CD8-positive, alpha-beta memory T cell (primary cell): Measurements from ENCODE around the gene CABCOCO1. TPM values are rescaled to one million over a fixed set of nuclear protein-coding genes. Genes with fewer than 3 reads are reported as not detected.

Source experiments
- CTCF ChIA-PET: fragments of 350-600 bp; sonication (Branson Sonifier 250); formaldehyde crosslinking; loops from one replicate; lab custom pipeline; 2021; ENCODE audit warnings: antibody characterized with exemption; lab: Charles Lee
- POLR2A ChIA-PET: fragments of 350-600 bp; sonication (Branson Sonifier 250); formaldehyde crosslinking; loops from one replicate; lab custom pipeline; 2021; ENCODE audit warnings: antibody characterized with exemption; lab: Charles Lee
- DNase-seq, 5 donors: peaks; one replicate each; pipeline versions ENCODE4 v3.0.0 to v3.0.0-alpha.2; 2020 to 2022; ENCODE audit warnings: mixed read lengths in 1 of 5
- H3K27ac ChIP-seq: one replicate; pipeline ENCODE4 v1.7.0; 2013; ENCODE audit warnings: low read depth, mild to moderate bottlenecking, low read length, moderate library complexity
- H3K27me3 ChIP-seq: 2 replicates; pipeline ENCODE4 v1.7.0; 2013; ENCODE audit warnings: low read length, mild to moderate bottlenecking; ENCODE audit not compliant: insufficient read depth, poor library complexity, severe bottlenecking
- H3K36me3 ChIP-seq: 2 replicates; pipeline ENCODE4 v1.7.0; 2013; ENCODE audit warnings: mild to moderate bottlenecking, low read length, moderate library complexity; ENCODE audit not compliant: insufficient read depth
- H3K4me1 ChIP-seq: 2 replicates; pipeline ENCODE4 v1.7.0; 2013; ENCODE audit warnings: mild to moderate bottlenecking, low read length, moderate library complexity; ENCODE audit not compliant: insufficient read depth
- H3K4me3 ChIP-seq: 2 replicates; pipeline ENCODE4 v1.7.0; 2013; ENCODE audit warnings: mild to moderate bottlenecking, low read length
- H3K9me3 ChIP-seq: 2 replicates; pipeline ENCODE4 v1.7.0; 2013; ENCODE audit warnings: mild to moderate bottlenecking, low read length
- H3K27ac Mint-ChIP-seq, 8 donors: one replicate each; pipeline ENCODE4 v1.8.0; 2020 to 2021; ENCODE audit warnings: mixed read lengths in 8 of 8, mild to moderate bottlenecking in 6 of 8, inconsistent platforms in 3 of 8, moderate library complexity in 3 of 8
- H3K27me3 Mint-ChIP-seq, 2 donors: one replicate each; pipeline ENCODE4 v1.8.0; 2020 to 2021; ENCODE audit warnings: mixed read lengths in 2 of 2, mild to moderate bottlenecking in 1 of 2, moderate library complexity in 1 of 2
- H3K36me3 Mint-ChIP-seq, 3 donors: one replicate each; pipeline ENCODE4 v1.8.0; 2020 to 2021; ENCODE audit warnings: mixed read lengths in 3 of 3, inconsistent platforms in 1 of 3, mild to moderate bottlenecking in 1 of 3
- H3K4me1 Mint-ChIP-seq, 3 donors: one replicate each; pipeline ENCODE4 v1.8.0; 2020 to 2021; ENCODE audit warnings: mixed read lengths in 3 of 3, inconsistent platforms in 1 of 3, mild to moderate bottlenecking in 1 of 3
- H3K4me3 Mint-ChIP-seq, 7 donors: one replicate each; pipeline ENCODE4 v1.8.0; 2020 to 2021; ENCODE audit warnings: mixed read lengths in 7 of 7, mild to moderate bottlenecking in 6 of 7, moderate library complexity in 4 of 7, inconsistent platforms in 2 of 7
- H3K9me3 Mint-ChIP-seq, 5 donors: one replicate each; pipeline ENCODE4 v1.8.0; 2020 to 2022; ENCODE audit warnings: mixed read lengths in 5 of 5, mild to moderate bottlenecking in 3 of 5, moderate library complexity in 2 of 5, inconsistent platforms in 1 of 5
- polyA plus RNA-seq: library from polyadenylated mRNA; unstranded; fragments of 300-500 nt; fragmentation: Illumina TruSeq; gene quantifications from one replicate; pipeline ENCODE4 v1.2.3, GENCODE V29; 2021
- total RNA-seq, 2 experiments: library from RNA; stranded (reverse); gene quantifications; one replicate each; pipeline ENCODE4 v1.2.3, GENCODE V29; 2021

The CABCOCO1 gene
- total and polyA plus RNA-seq, 3 experiments from 2014 or later = not detected

DNA sequence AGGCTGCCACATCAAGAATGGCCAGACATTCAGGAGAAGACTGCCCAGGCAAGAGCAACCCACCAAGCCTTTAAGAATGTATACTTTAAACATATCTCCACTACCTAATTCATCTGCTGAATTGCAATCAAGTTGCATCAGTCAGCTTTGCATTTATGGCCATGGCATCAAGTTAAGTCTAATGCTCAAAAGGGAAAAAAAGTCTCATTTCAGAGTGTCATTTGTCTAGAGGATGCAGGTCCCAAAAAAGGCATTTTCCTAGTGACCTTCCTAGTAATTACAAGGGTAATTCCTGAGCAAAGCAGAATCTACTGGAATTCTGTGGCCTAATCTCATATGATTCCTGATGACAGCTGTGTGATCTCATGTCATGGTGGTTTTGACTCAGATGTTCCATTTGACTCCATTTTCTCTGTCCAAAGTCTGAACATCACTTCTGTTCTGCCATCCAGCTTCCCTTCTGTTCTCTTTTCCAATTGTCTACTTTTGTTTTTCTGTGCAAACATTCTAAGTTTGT lies 7.3 kb upstream of the CABCOCO1 start:
- Mint-ChIP-seq H3K9me3 (no peaks in the 10 kb centered on the region), H3K27ac (peak overlapping the region in 1 of 8 donors; percentile 20), H3K4me1 (no peaks in the 10 kb centered on the region), H3K36me3 (no peaks in the 10 kb centered on the region), H3K27me3 (peaks cover 3 to 34% of the 10 kb centered on the region in 2 donors), H3K4me3 (no peak overlapping the region)
- no peak overlapping the region for H3K27ac ChIP-seq
- no peaks in the 10 kb centered on the region for H3K9me3 ChIP-seq
- CTCF ChIA-PET = no interaction called here
- no peak overlapping the region for H3K4me3 ChIP-seq
- H3K4me1 ChIP-seq = no peaks in the 10 kb centered on the region
- H3K27me3 ChIP-seq = no peaks in the 10 kb centered on the region
- DNase-seq = no peak
- no peaks in the 10 kb centered on the region for H3K36me3 ChIP-seq
- POLR2A ChIA-PET = no interaction called here

DNA sequence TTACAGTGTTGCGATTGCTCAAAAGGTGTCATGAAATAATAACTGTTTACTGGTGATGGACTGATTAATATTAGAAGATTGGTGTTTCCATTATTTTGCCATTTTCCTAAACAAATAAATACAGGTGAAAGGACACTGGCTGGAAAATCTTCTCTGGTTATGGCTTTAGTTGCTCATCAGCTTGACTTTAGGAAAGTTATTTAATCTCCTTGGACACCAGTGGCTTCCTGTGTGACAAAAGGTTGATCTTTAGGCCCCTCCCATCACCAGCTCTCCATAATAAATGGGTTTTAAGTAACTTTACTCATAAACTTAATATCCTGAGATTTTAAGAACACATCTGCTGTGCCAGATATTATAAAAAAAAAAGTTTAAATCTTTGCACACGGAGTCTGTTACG lies 737 bp downstream of the CABCOCO1 start:
- no peak overlapping the region for H3K4me3 Mint-ChIP-seq
- Histone ChIP-seq H3K4me3 (no peak overlapping the region), H3K27me3 (peaks cover 8% of the 10 kb centered on the region), H3K4me1 (no peaks in the 10 kb centered on the region), H3K27ac (no peak overlapping the region), H3K36me3 (no peaks in the 10 kb centered on the region), H3K9me3 (no peaks in the 10 kb centered on the region)
- H3K36me3 Mint-ChIP-seq = no peaks in the 10 kb centered on the region
- peaks cover 0 to 1% (median 0%) of the 10 kb centered on the region in 3 donors for H3K4me1 Mint-ChIP-seq
- ChIA-PET POLR2A (no interaction called here), CTCF (no interaction called here)
- H3K9me3 Mint-ChIP-seq = no peaks in the 10 kb centered on the region
- DNase-seq = no peak
- H3K27me3 Mint-ChIP-seq = peaks cover 15 to 43% of the 10 kb centered on the region in 2 donors
- no peak overlapping the region for H3K27ac Mint-ChIP-seq

- no peaks in the 10 kb centered on the region for H3K36me3 ChIP-seq
- POLR2A ChIA-PET = no interaction called here
- peaks cover 15 to 38% of the 10 kb centered on the region in 2 donors for H3K27me3 Mint-ChIP-seq
- CTCF ChIA-PET = no interaction called here
- H3K4me1 Mint-ChIP-seq = peaks cover 0 to 1% (median 0%) of the 10 kb centered on the region in 3 donors
- H3K9me3 ChIP-seq = no peaks in the 10 kb centered on the region
- H3K27ac ChIP-seq = no peak overlapping the region
- no peak for DNase-seq
- no peak overlapping the region for H3K27ac Mint-ChIP-seq
- no peak overlapping the region for H3K4me3 ChIP-seq
- no peaks in the 10 kb centered on the region for H3K4me1 ChIP-seq
- peaks cover 8% of the 10 kb centered on the region for H3K27me3 ChIP-seq
- no peak overlapping the region for H3K4me3 Mint-ChIP-seq
- H3K9me3 Mint-ChIP-seq = no peaks in the 10 kb centered on the region
- no peaks in the 10 kb centered on the region for H3K36me3 Mint-ChIP-seq
Measured at GRCh38 chr10:61664985-61665384, 2.3 kb downstream of the CABCOCO1 start.

GRCh38 chr10:61669161-61669725 lies 6.5 kb downstream of the CABCOCO1 start:
- Mint-ChIP-seq H3K9me3 (no peaks in the 10 kb centered on the region), H3K36me3 (no peaks in the 10 kb centered on the region), H3K27ac (no peak overlapping the region), H3K4me1 (no peaks in the 10 kb centered on the region), H3K27me3 (peaks cover 9 to 23% of the 10 kb centered on the region in 2 donors), H3K4me3 (no peak overlapping the region)
- Histone ChIP-seq H3K4me1 (no peaks in the 10 kb centered on the region), H3K27me3 (no peaks in the 10 kb centered on the region), H3K4me3 (no peak overlapping the region), H3K36me3 (no peaks in the 10 kb centered on the region), H3K9me3 (no peaks in the 10 kb centered on the region), H3K27ac (no peak overlapping the region)
- ChIA-PET CTCF (no interaction called here), POLR2A (no interaction called here)
- DNase-seq = no peak

- ChIA-PET POLR2A (no interaction called here), CTCF (no interaction called here)
- Histone ChIP-seq H3K27me3 (no peaks in the 10 kb centered on the region), H3K36me3 (no peaks in the 10 kb centered on the region), H3K27ac (no peak overlapping the region), H3K9me3 (no peaks in the 10 kb centered on the region), H3K4me3 (no peak overlapping the region), H3K4me1 (no peaks in the 10 kb centered on the region)
- DNase-seq = no peak
- no peaks in the 10 kb centered on the region for H3K36me3 Mint-ChIP-seq
- no peaks in the 10 kb centered on the region for H3K4me1 Mint-ChIP-seq
- peaks cover 9 to 17% of the 10 kb centered on the region in 2 donors for H3K27me3 Mint-ChIP-seq
- H3K9me3 Mint-ChIP-seq = no peaks in the 10 kb centered on the region
- H3K27ac Mint-ChIP-seq = no peak overlapping the region
- no peak overlapping the region for H3K4me3 Mint-ChIP-seq
Measured at GRCh38 chr10:61669849-61670248, 7.1 kb downstream of the CABCOCO1 start.

GRCh38 chr10:61673360-61673759 lies 10.6 kb downstream of the CABCOCO1 start:
- Mint-ChIP-seq H3K9me3 (no peaks in the 10 kb centered on the region), H3K4me3 (no peak overlapping the region), H3K27ac (no peak overlapping the region), H3K36me3 (no peaks in the 10 kb centered on the region), H3K4me1 (no peaks in the 10 kb centered on the region), H3K27me3 (peaks cover 4 to 5% of the 10 kb centered on the region in 2 donors)
- Histone ChIP-seq H3K27ac (no peak overlapping the region), H3K27me3 (no peaks in the 10 kb centered on the region), H3K4me3 (no peak overlapping the region), H3K9me3 (no peaks in the 10 kb centered on the region), H3K4me1 (no peaks in the 10 kb centered on the region), H3K36me3 (no peaks in the 10 kb centered on the region)
- ChIA-PET CTCF (no interaction called here), POLR2A (no interaction called here)
- no peak for DNase-seq

DNA sequence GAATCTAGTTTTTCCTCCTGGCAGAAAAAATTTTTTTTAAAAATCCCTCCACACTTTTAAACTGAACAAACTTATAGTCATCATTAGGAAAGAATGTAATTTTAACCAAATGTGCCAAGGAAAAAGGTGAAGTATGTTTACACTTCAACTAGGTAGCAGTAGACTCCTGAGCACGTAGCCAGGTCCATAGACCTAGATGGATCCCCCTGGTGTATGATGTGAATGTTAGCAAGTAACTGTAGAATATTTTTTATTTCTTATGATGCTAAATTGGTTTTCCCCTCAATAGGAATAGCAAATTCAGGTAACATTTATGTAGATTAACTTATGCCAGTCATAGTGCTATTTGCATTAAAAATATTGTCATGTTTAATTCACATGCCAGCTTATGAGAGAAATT lies 19.6 kb downstream of the CABCOCO1 start:
- DNase-seq = no peak
- peaks cover 5 to 11% of the 10 kb centered on the region in 2 donors for H3K27me3 Mint-ChIP-seq
- Histone ChIP-seq H3K4me1 (no peaks in the 10 kb centered on the region), H3K27ac (no peak overlapping the region), H3K36me3 (no peaks in the 10 kb centered on the region), H3K4me3 (no peak overlapping the region), H3K9me3 (no peaks in the 10 kb centered on the region), H3K27me3 (no peaks in the 10 kb centered on the region)
- H3K4me1 Mint-ChIP-seq = no peaks in the 10 kb centered on the region
- no peaks in the 10 kb centered on the region for H3K36me3 Mint-ChIP-seq
- CTCF ChIA-PET = no interaction called here
- no peaks in the 10 kb centered on the region for H3K9me3 Mint-ChIP-seq
- H3K4me3 Mint-ChIP-seq = no peak overlapping the region
- POLR2A ChIA-PET = no interaction called here
- H3K27ac Mint-ChIP-seq = no peak overlapping the region

GRCh38 chr10:61683319-61683718 lies 20.6 kb downstream of the CABCOCO1 start:
- Histone ChIP-seq H3K27me3 (no peaks in the 10 kb centered on the region), H3K4me1 (no peaks in the 10 kb centered on the region), H3K36me3 (no peaks in the 10 kb centered on the region), H3K9me3 (no peaks in the 10 kb centered on the region), H3K4me3 (no peak overlapping the region), H3K27ac (no peak overlapping the region)
- Mint-ChIP-seq H3K27ac (no peak overlapping the region), H3K9me3 (no peaks in the 10 kb centered on the region), H3K4me3 (no peak overlapping the region), H3K4me1 (no peaks in the 10 kb centered on the region), H3K27me3 (peaks cover 5 to 14% of the 10 kb centered on the region in 2 donors), H3K36me3 (no peaks in the 10 kb centered on the region)
- no peak for DNase-seq
- CTCF ChIA-PET = no interaction called here
- POLR2A ChIA-PET = no interaction called here
